Heart left ventricle (tissue), 13 donors: Measurements from ENCODE around the gene DAB2IP.

Source experiments
- POLR2A ChIP-seq, 2 donors: fragments of 450-650 bp; IDR thresholded peaks; one replicate each; pipeline ENCODE4 v1.6.1; 2017; ENCODE audit warnings: antibody characterized with exemption in 2 of 2, mild to moderate bottlenecking in 2 of 2, moderate library complexity in 2 of 2
- TF ChIP-seq, protein P1 (sequence below), 12 donors: fragments of 200-600 bp; sonication (generic) in 4 of 12; IDR thresholded peaks; one replicate each; pipeline versions ENCODE4 v1.5.0 to v1.8.0; 2018 to 2022; ENCODE audit warnings: antibody characterized with exemption in 12 of 12, mild to moderate bottlenecking in 5 of 12
- donor health status: ischemic (EF 13 %, LVEDD 7.1; RV severe dilation, severe dysfunction).
- donor health status: DM: no; HTN: yes; CAD: no.
- donor health status: DM: no; HTN: no; CAD: no.
- donor health status: ischemic (EF 25% LVEDD 6.9; RV normal size, moderate dysfunction).
- donor health status: ischemic (EF 25% LVEDD 5.7; RV mildly dilated, moderate dysfunction).
- donor health status: ischemic (EF 35%, LVEDD 5.7; RV mildly dilated, moderate dysfunction).
- donor health status: nonischemic (EF 11% LVEDD 7.7; RV severe dilation, severe dysfunction).
- donor health status: DM: yes; HTN: yes; CAD: no.
- donor health status: PGD.
- donor health status: ischemic (EF 29% LVEDD 5.4; RV normal size, mild dysfunction).
- donor health status: nonischemic (EF 23%, LVEDD 6.1; RV moderate dilation, normal function).

GRCh38 chr9:121736934-121737462 lies 85.6 kb downstream of the DAB2IP start:
- TF ChIP-seq POLR2A (IDR thresholded peaks at IDR 0.05), result no peak
- TF ChIP-seq, protein P1, sequence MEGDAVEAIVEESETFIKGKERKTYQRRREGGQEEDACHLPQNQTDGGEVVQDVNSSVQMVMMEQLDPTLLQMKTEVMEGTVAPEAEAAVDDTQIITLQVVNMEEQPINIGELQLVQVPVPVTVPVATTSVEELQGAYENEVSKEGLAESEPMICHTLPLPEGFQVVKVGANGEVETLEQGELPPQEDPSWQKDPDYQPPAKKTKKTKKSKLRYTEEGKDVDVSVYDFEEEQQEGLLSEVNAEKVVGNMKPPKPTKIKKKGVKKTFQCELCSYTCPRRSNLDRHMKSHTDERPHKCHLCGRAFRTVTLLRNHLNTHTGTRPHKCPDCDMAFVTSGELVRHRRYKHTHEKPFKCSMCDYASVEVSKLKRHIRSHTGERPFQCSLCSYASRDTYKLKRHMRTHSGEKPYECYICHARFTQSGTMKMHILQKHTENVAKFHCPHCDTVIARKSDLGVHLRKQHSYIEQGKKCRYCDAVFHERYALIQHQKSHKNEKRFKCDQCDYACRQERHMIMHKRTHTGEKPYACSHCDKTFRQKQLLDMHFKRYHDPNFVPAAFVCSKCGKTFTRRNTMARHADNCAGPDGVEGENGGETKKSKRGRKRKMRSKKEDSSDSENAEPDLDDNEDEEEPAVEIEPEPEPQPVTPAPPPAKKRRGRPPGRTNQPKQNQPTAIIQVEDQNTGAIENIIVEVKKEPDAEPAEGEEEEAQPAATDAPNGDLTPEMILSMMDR (IDR thresholded peaks at IDR 0.05), result no peak
